ENCODE measurements around the gene KDM1B.

Gene KDM1B

GRCh38 chr6:18235524-18235923 lies 80.3 kb downstream of the KDM1B start:
- DNase-seq, result no peak

GRCh38 chr6:18237167-18237566 lies 81.9 kb downstream of the KDM1B start:
- no peak for DNase-seq

GRCh38 chr6:18240230-18240629 lies 85.0 kb downstream of the KDM1B start:
- DNase-seq, result no peak

- DNase-seq, result no peak
Observed at GRCh38 chr6:18241208-18242038, 86.2 kb downstream of the KDM1B start.

GRCh38 chr6:18242062-18242851 lies 87.0 kb downstream of the KDM1B start:
- no peak for DNase-seq

GRCh38 chr6:18243302-18243893 lies 88.2 kb downstream of the KDM1B start:
- DNase-seq, result no peak

- DNase-seq, result no peak
Observed at GRCh38 chr6:18244251-18244650, 89.0 kb downstream of the KDM1B start.

GRCh38 chr6:18245079-18245478 lies 89.9 kb downstream of the KDM1B start:
- DNase-seq, result no peak

- no peak for DNase-seq
Observed at GRCh38 chr6:18245642-18246041, 90.4 kb downstream of the KDM1B start.

GRCh38 chr6:18246205-18246604 lies 91.0 kb downstream of the KDM1B start:
- DNase-seq, result no peak

GRCh38 chr6:18247002-18247401 lies 91.8 kb downstream of the KDM1B start:
- no peak for DNase-seq

GRCh38 chr6:18248698-18249097 lies 93.5 kb downstream of the KDM1B start:
- no peak for DNase-seq

GRCh38 chr6:18249271-18249670 lies 94.0 kb downstream of the KDM1B start:
- DNase-seq, result no peak

GRCh38 chr6:18253635-18254034 lies 98.4 kb downstream of the KDM1B start:
- DNase-seq, result no peak

- no peak for DNase-seq
Observed at GRCh38 chr6:18254793-18255192, 99.6 kb downstream of the KDM1B start.

GRCh38 chr6:18259675-18260447 lies 104.6 kb downstream of the KDM1B start:
- no peak for DNase-seq

GRCh38 chr6:18260448-18261106 lies 105.4 kb downstream of the KDM1B start:
- no peak for DNase-seq

- no peak for DNase-seq
Observed at GRCh38 chr6:18261877-18262276, 106.7 kb downstream of the KDM1B start.

GRCh38 chr6:18262702-18263417 lies 107.6 kb downstream of the KDM1B start:
- no peak for DNase-seq

- DNase-seq, result no peak
Observed at GRCh38 chr6:18263418-18264218, 108.4 kb downstream of the KDM1B start.

Data from NCI-H510A (cell line).